ENCODE measurements around the gene TEDC2. TPM values are rescaled to one million over a fixed set of nuclear protein-coding genes. Genes with fewer than 3 reads are reported as not detected.

TEDC2 gene
- total RNA-seq, 1 experiment from 2014 or later: 35.5 TPM

DNA sequence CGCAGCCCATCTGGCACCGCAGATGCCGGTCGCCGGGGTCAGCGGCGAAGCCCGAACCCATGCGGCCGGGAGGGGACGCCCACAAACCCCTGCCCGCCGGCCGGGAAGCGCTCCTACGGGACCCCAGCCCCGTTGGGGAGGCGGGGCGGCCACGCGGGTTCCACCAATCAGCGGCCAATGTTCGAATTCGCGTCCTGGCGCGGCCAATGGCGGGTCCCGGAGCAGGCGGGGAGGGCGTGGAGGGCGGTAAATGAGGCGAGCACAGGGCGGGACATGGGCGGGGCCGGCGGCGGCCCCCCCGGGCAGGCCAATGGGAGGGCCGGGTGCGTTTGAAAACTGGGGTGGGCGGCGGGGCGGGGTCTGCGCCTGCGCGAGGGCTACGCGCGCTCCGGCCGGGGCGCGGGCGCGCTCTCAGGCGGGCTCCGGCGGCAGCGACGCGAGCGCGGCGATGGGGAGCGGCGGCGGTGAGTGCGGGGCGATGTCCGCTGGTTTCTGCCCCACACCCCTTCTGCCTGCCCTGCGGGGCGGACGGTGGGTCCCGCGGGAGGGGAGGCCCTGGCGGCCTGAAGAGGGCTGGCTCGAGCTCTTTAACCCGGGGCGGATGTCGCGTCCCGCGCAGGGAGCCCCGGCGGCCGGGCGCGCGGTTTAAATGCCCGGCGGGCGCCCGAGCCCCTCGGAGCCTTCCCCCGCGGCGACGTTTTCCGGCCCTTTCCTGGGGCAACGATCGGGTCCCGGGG is 30.7 kb upstream of the TEDC2 start, which contains the start of gene CCNF:
Gene CCNF (plus strand): TSS at position 414 of the 737 bp plus-strand sequence. CDS start 35 bp downstream, at position 449.
- TF ChIP-seq, protein P1, sequence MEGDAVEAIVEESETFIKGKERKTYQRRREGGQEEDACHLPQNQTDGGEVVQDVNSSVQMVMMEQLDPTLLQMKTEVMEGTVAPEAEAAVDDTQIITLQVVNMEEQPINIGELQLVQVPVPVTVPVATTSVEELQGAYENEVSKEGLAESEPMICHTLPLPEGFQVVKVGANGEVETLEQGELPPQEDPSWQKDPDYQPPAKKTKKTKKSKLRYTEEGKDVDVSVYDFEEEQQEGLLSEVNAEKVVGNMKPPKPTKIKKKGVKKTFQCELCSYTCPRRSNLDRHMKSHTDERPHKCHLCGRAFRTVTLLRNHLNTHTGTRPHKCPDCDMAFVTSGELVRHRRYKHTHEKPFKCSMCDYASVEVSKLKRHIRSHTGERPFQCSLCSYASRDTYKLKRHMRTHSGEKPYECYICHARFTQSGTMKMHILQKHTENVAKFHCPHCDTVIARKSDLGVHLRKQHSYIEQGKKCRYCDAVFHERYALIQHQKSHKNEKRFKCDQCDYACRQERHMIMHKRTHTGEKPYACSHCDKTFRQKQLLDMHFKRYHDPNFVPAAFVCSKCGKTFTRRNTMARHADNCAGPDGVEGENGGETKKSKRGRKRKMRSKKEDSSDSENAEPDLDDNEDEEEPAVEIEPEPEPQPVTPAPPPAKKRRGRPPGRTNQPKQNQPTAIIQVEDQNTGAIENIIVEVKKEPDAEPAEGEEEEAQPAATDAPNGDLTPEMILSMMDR (conservative IDR thresholded peaks at IDR 0.05; ENCODE audit: low read depth, low read length): no peak
- no peak for TF ChIP-seq EZH2phosphoT487 (IDR thresholded peaks at IDR 0.05; ENCODE audit: borderline replicate concordance, low read length)
- no peak for TF ChIP-seq EZH2 (IDR thresholded peaks at IDR 0.05; ENCODE audit: low read length, unreplicated experiment)
- no peaks in the 10 kb centered on the region for H3K9me2 ChIP-seq (replicated peaks; ENCODE audit: low read length)
- H3F3A ChIP-seq (ENCODE audit: low read length, unreplicated experiment): no peaks in the 10 kb centered on the region
- peak within 1 kb of the TSS; percentile 97 for H2AFZ ChIP-seq (ENCODE audit: low read length)
- POLR2A ChIA-PET (ENCODE audit: unreplicated experiment): no interaction called here
- H3K27me3 ChIP-seq (ENCODE audit: low read length): no peaks in the 10 kb centered on the region
- H3K27ac ChIP-seq (ENCODE audit: low read length): no peak within 1 kb of the TSS
- peaks cover 32% of the 10 kb centered on the region for H3K79me2 ChIP-seq (ENCODE audit: low read length)
- intact Hi-C loops (cut with micrococcal nuclease): no loop called here
- H3K36me3 ChIP-seq (ENCODE audit: low read depth, low read length): peaks cover 10% of the 10 kb centered on the region; the same call in 1 of the 2 replicates
- peaks cover 13% of the 10 kb centered on the region for H3K4me1 ChIP-seq (ENCODE audit: insufficient read depth, low read length)
- H3K4me3 ChIP-seq (ENCODE audit: low read length): peak within 1 kb of the TSS; percentile 91
- ATAC-seq (peak; percentile 88), DNase-seq (peak; percentile 91)
- H3K9me3 ChIP-seq (ENCODE audit: low read length): no peaks in the 10 kb centered on the region
- H4K20me1 ChIP-seq (ENCODE audit: low read length): peaks cover 8% of the 10 kb centered on the region; the same call in 1 of the 2 replicates
- H3K4me2 ChIP-seq (ENCODE audit: low read length): peak within 1 kb of the TSS; percentile 94
- BruUV-seq (replicated peaks): no TSS peak
- CTCF ChIA-PET: interaction anchor here (1.2 kb wide), 1 partner anchor 72 kb away, joined by 3 read pairs; no protein-coding TSS in a partner anchor
- peak within 1 kb of the TSS; percentile 88 for H3K9ac ChIP-seq (ENCODE audit: low read length)

DNA sequence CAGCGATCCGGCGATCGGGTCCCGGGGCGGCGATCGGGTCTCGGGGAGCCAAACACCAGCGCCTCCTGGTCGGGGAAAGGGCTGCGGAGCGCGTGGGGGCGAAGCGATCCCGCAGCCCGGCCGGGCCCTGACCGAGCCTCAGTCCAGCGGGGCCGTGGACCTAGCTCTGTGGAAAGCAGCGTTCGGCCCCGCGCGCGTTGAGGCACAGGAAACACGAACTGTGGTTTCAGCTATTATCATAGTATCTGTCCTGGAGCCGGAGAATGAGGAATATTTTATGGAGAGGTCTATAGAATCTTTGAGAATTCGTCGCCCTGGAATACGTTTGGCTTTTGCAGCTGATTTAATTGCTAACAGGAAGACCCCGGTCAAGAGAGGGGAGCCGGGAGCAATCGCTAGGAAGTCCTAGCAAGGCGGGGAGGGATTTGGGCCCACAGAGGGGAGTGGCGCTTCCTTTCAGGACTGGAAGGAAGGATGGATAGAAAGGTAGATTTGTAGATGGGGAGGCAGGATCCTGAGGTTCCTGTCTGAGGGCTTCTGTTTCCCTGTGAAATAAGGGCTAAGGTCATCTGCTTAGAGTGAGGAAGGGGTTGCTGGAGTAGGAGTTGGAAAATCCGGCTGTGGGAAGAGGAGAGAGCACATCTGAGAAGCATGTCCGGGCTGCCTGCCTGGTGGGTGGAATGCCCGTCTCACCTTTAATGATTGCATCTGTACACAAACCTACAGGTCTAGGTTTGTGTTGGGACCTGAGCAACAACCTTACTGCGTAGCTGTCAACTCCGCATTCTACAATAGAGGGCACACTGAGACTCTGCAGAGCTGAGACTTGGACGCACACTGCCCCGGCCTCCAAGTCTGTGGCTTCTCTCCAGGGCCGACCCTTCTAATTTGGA is 29.9 kb upstream of the TEDC2 start:
- BruUV-seq (replicated peaks): TSS peak; percentile 40
- Histone ChIP-seq H3K4me2 (ENCODE audit: low read length) (peak overlapping the region; percentile 94), H3K9me2 (replicated peaks; ENCODE audit: low read length) (no peaks in the 10 kb centered on the region), H3F3A (ENCODE audit: low read length, unreplicated experiment) (no peaks in the 10 kb centered on the region), H3K9ac (ENCODE audit: low read length) (peak overlapping the region; percentile 88), H3K27me3 (ENCODE audit: low read length) (no peaks in the 10 kb centered on the region), H3K9me3 (ENCODE audit: low read length) (no peaks in the 10 kb centered on the region), H4K20me1 (ENCODE audit: low read length) (peaks cover 8% of the 10 kb centered on the region; the same call in 1 of the 2 replicates), H3K4me3 (ENCODE audit: low read length) (peak overlapping the region; percentile 91), H3K4me1 (ENCODE audit: insufficient read depth, low read length) (peaks cover 13% of the 10 kb centered on the region), H3K27ac (ENCODE audit: low read length) (no peak overlapping the region), H3K79me2 (ENCODE audit: low read length) (peaks cover 32% of the 10 kb centered on the region), H3K36me3 (ENCODE audit: low read depth, low read length) (peaks cover 10% of the 10 kb centered on the region; the same call in 1 of the 2 replicates), H2AFZ (ENCODE audit: low read length) (peak overlapping the region; percentile 87)
- intact Hi-C loops (cut with micrococcal nuclease): loop anchor here (1.0 to 2.0 kb wide), 2 partner anchors 71 to 89 kb away; partner anchors contain the start of gene ABCA3
- POLR2A ChIA-PET (ENCODE audit: unreplicated experiment): no interaction called here
- peak; percentile 45 for DNase-seq
- peak; percentile 35 for ATAC-seq
- TF ChIP-seq, protein P1 (conservative IDR thresholded peaks at IDR 0.05; ENCODE audit: low read depth, low read length): peak; percentile 29; the same call in 1 of the 2 replicates
- no peak for TF ChIP-seq EZH2phosphoT487 (IDR thresholded peaks at IDR 0.05; ENCODE audit: borderline replicate concordance, low read length)
- CTCF ChIA-PET: interaction anchor here (0.6 to 1.2 kb wide), 2 partner anchors 28 to 71 kb away, joined by 3 read pairs; no protein-coding TSS in a partner anchor

All from PC-3 (cell line).